ENCODE data around the gene MBD3L2B. TPM values are rescaled to one million over a fixed set of nuclear protein-coding genes. Genes with fewer than 3 reads are reported as not detected.

Gene MBD3L2B
- total RNA-seq, 1 experiment from 2014 or later, result not detected

- Histone ChIP-seq H3K9me3 (ENCODE audit: insufficient read depth, low read depth) (no peaks in the 10 kb centered on the region), H3K4me3 (no peak overlapping the region), H3K27me3 (ENCODE audit: insufficient read depth, low read depth) (peaks cover 61% of the 10 kb centered on the region), H3F3A (ENCODE audit: insufficient read depth, low read depth) (no peaks in the 10 kb centered on the region), H2AFZ (no peak overlapping the region), H3K27ac (no peak overlapping the region), H3K4me1 (replicated peaks; ENCODE audit: insufficient read depth) (no peaks in the 10 kb centered on the region), H4K20me1 (ENCODE audit: insufficient read depth) (no peaks in the 10 kb centered on the region), H3K9me2 (ENCODE audit: insufficient read depth) (no peaks in the 10 kb centered on the region), H3K36me3 (ENCODE audit: low read depth) (no peaks in the 10 kb centered on the region), H3K4me2 (no peak overlapping the region), H3K79me2 (ENCODE audit: low read depth) (no peaks in the 10 kb centered on the region)
- DNase-seq, result no peak
- ChIA-PET CTCF (no interaction called here), POLR2A (ENCODE audit: unreplicated experiment) (no interaction called here)
- intact Hi-C loops (cut with micrococcal nuclease; ENCODE audit: unreplicated experiment), result no loop called here
- TF ChIP-seq EZH2 (IDR thresholded peaks at IDR 0.05; ENCODE audit: low read depth) (no peak), CTCF (conservative IDR thresholded peaks at IDR 0.05) (no peak)
- BruUV-seq (replicated peaks), result no TSS peak
These were observed 49.9 kb downstream of the MBD3L2B start for GRCh38 chr19:6971366-6971765.

GRCh38 chr19:6970443-6970842 is 50.8 kb downstream of the MBD3L2B start:
- ChIA-PET CTCF (no interaction called here), POLR2A (ENCODE audit: unreplicated experiment) (no interaction called here)
- no peak overlapping the region for H3K27ac ChIP-seq
- no peaks in the 10 kb centered on the region for H3K79me2 ChIP-seq (ENCODE audit: low read depth)
- no peak overlapping the region for H3K4me3 ChIP-seq
- no peaks in the 10 kb centered on the region for H3K4me1 ChIP-seq (replicated peaks; ENCODE audit: insufficient read depth)
- no peaks in the 10 kb centered on the region for H3K9me3 ChIP-seq (ENCODE audit: insufficient read depth, low read depth)
- H3F3A ChIP-seq (ENCODE audit: insufficient read depth, low read depth), result no peaks in the 10 kb centered on the region
- no peak for DNase-seq
- H4K20me1 ChIP-seq (ENCODE audit: insufficient read depth), result no peaks in the 10 kb centered on the region
- no TSS peak for BruUV-seq (replicated peaks)
- no peak for TF ChIP-seq CTCF (conservative IDR thresholded peaks at IDR 0.05)
- no peak for TF ChIP-seq EZH2 (IDR thresholded peaks at IDR 0.05; ENCODE audit: low read depth)
- intact Hi-C loops (cut with micrococcal nuclease; ENCODE audit: unreplicated experiment), result no loop called here
- H2AFZ ChIP-seq, result no peak overlapping the region
- no peak overlapping the region for H3K4me2 ChIP-seq
- peaks cover 53% of the 10 kb centered on the region for H3K27me3 ChIP-seq (ENCODE audit: insufficient read depth, low read depth)
- no peaks in the 10 kb centered on the region for H3K9me2 ChIP-seq (ENCODE audit: insufficient read depth)
- H3K36me3 ChIP-seq (ENCODE audit: low read depth), result no peaks in the 10 kb centered on the region

GRCh38 chr19:6970021-6970420 is 51.2 kb downstream of the MBD3L2B start:
- H2AFZ ChIP-seq, result no peak overlapping the region
- H3K36me3 ChIP-seq (ENCODE audit: low read depth), result no peaks in the 10 kb centered on the region
- peaks cover 48% of the 10 kb centered on the region for H3K27me3 ChIP-seq (ENCODE audit: insufficient read depth, low read depth)
- H4K20me1 ChIP-seq (ENCODE audit: insufficient read depth), result no peaks in the 10 kb centered on the region
- H3K4me1 ChIP-seq (replicated peaks; ENCODE audit: insufficient read depth), result no peaks in the 10 kb centered on the region
- intact Hi-C loops (cut with micrococcal nuclease; ENCODE audit: unreplicated experiment), result no loop called here
- no peaks in the 10 kb centered on the region for H3K9me2 ChIP-seq (ENCODE audit: insufficient read depth)
- no peaks in the 10 kb centered on the region for H3K9me3 ChIP-seq (ENCODE audit: insufficient read depth, low read depth)
- H3K4me3 ChIP-seq, result no peak overlapping the region
- BruUV-seq (replicated peaks), result no TSS peak
- no peaks in the 10 kb centered on the region for H3F3A ChIP-seq (ENCODE audit: insufficient read depth, low read depth)
- DNase-seq, result no peak
- no peaks in the 10 kb centered on the region for H3K79me2 ChIP-seq (ENCODE audit: low read depth)
- H3K27ac ChIP-seq, result no peak overlapping the region
- no peak for TF ChIP-seq EZH2 (IDR thresholded peaks at IDR 0.05; ENCODE audit: low read depth)
- no peak for TF ChIP-seq CTCF (conservative IDR thresholded peaks at IDR 0.05)
- no peak overlapping the region for H3K4me2 ChIP-seq
- ChIA-PET POLR2A (ENCODE audit: unreplicated experiment) (no interaction called here), CTCF (no interaction called here)

Data from PC-9 (cell line).